ENCODE results near the gene SALL2. TPM values are rescaled to one million over a fixed set of nuclear protein-coding genes. Genes with fewer than 3 reads are reported as not detected.
A peak's percentile ranks its signal among the peaks of the same experiment; 100 is the strongest.

Gene SALL2
- total RNA-seq (2013; cell fraction: nucleolus; rRNA removed), result 2.6 and 3.5 TPM in 2 replicates
- total RNA-seq (2014; rRNA removed) (1.5 and 1.6 TPM in 2 replicates), total RNA-seq (2014; rRNA removed; fragmentation: Illumina TruSeq; extraction: Trizol) (1.7 and 1.8 TPM in 2 replicates), total RNA-seq (2021) (6.2 and 6.3 TPM in 2 replicates), polyA plus RNA-seq (2011; rRNA removed) (2.0 and 2.6 TPM in 2 replicates), polyA plus RNA-seq (2014; fragmentation: Illumina TruSeq; extraction: Trizol) (4.7 and 5.1 TPM in 2 replicates), polyA plus RNA-seq (2014; fragmentation: Nextera tagmentation; extraction: Ambion mirVana) (1 to 10 TPM; 1.9 to 2.3 TPM), polyA plus RNA-seq (2014; rRNA removed) (3.4 and 4.5 TPM in 2 replicates), polyA plus RNA-seq (2016; fragmentation: Nextera tagmentation; extraction: Ambion mirVana) (1 to 10 TPM; 1.6 to 1.7 TPM), polyA minus RNA-seq (2011; rRNA and poly(A)+ RNA removed) (2.7 and 4.1 TPM in 2 replicates), Bru-seq, nascent RNA (percentile 31 among the genes with signal in this experiment), BruChase-seq, experiment 1, labeled RNA remaining after a 6-hour chase (percentile 30 among the genes with signal in this experiment), BruChase-seq, experiment 2, labeled RNA remaining after a 2-hour chase (percentile 37 among the genes with signal in this experiment)
- polyA plus RNA-seq (2011; ENCODE audit: low read depth), result 1.8 TPM
- polyA plus RNA-seq (2011; cell fraction: cytosol; rRNA removed), result 2.5 and 3.7 TPM in 2 replicates
- polyA plus RNA-seq (2011; cell fraction: nucleus; rRNA removed), result 3.6 and 4.6 TPM in 2 replicates
- polyA plus RNA-seq (2012), result 2.5 and 2.6 TPM in 2 replicates
- 0.80 and 2.0 TPM in 2 replicates for polyA minus RNA-seq (2011; cell fraction: cytosol; rRNA and poly(A)+ RNA removed)
- 2.4 and 3.0 TPM in 2 replicates for polyA minus RNA-seq (2011; cell fraction: nucleus; rRNA and poly(A)+ RNA removed)
- long read RNA-seq, experiment 1, partial matches to known transcripts, result 0 of 1 reads
- long read RNA-seq, experiment 1, other reads (novel, unspliced or antisense), result 1 of 1 reads
- long read RNA-seq, experiment 2, partial matches to known transcripts, result 0 of 3 reads
- long read RNA-seq, experiment 2, other reads (novel, unspliced or antisense), result 3 of 3 reads

GRCh38 chr14:21525962-21526671, at the start of gene SALL2:
TSS of gene SALL2 (minus strand) at chr14:21526346. CDS start at chr14:21526127, 219 bp downstream.
- in situ Hi-C loops (cut with MboI), result no loop called here
- Histone ChIP-seq H4K20me1 (ENCODE audit: control insufficient read depth, insufficient read depth) (no peaks in the 10 kb centered on the region), H3K4me1 (ENCODE audit: control insufficient read depth, insufficient read depth, low read length) (peaks cover 12% of the 10 kb centered on the region), H3K27ac (ENCODE audit: control insufficient read depth, insufficient read depth) (peak within 1 kb of the TSS; percentile 31; the same call in 1 of the 2 replicates), H3K9me3 (replicated peaks; ENCODE audit: control insufficient read depth, insufficient read depth, low read length) (no peaks in the 10 kb centered on the region), H3K79me2 (ENCODE audit: control insufficient read depth, insufficient read depth, low read length) (no peaks in the 10 kb centered on the region), H3K4me3 (peak within 1 kb of the TSS; percentile 73), H2AFZ (ENCODE audit: control insufficient read depth, low read depth, low read length) (peak within 1 kb of the TSS; percentile 84), H3K27me3 (replicated peaks in 1 of 2; ENCODE audit: control insufficient read depth in 2 of 2, insufficient read depth in 2 of 2, low read length in 1 of 2) (no peaks in the 10 kb centered on the region), H3K4me2 (ENCODE audit: control insufficient read depth, insufficient read depth) (peak within 1 kb of the TSS; percentile 79), H3K36me3 (ENCODE audit: control insufficient read depth in 2 of 2, insufficient read depth in 2 of 2, low read length in 1 of 2) (no peaks in the 10 kb centered on the region), H3K9ac (ENCODE audit: control insufficient read depth, insufficient read depth, low read length) (peak within 1 kb of the TSS; percentile 56)
- DNase-seq (ENCODE audit: low read depth, low spot score) (peak; percentile 21), FAIRE-seq (no peak), ATAC-seq (peak; percentile 86)
- WGBS (ENCODE audit: insufficient coverage, insufficient replicate concordance, low lambda C conversion rate, missing lambda C conversion rate), result 1% methylated on average over 24 of the region's 43 CpGs
- ChIA-PET RAD21 (ENCODE audit: unreplicated experiment) (interaction anchor here (0.6 to 4.1 kb wide), 15 partner anchors 10 to 217 kb away, joined by 3 to 52 read pairs (median 5); partner anchors contain the start of gene METTL3), CTCF (interaction anchor here (0.6 to 2.9 kb wide), 13 partner anchors 9 to 423 kb away, joined by 3 to 29 read pairs (median 4); partner anchors contain the start of gene METTL3), POLR2A (interaction anchor here (1.0 to 4.0 kb wide), 9 partner anchors 12 to 143 kb away, joined by 3 to 35 read pairs (median 5); partner anchors contain the start of genes METTL3, RAB2B and TOX4), SMC1A (ENCODE audit: uncharacterized antibody, unreplicated experiment) (interaction anchor here (0.8 to 4.9 kb wide), 9 partner anchors 9 to 77 kb away, joined by 3 to 48 read pairs (median 6); partner anchors contain the start of gene METTL3)
- intact Hi-C loops (cut with micrococcal nuclease; ENCODE audit: unreplicated experiment), result no loop called here
- BruUV-seq (replicated peaks), result no TSS peak
- TF ChIP-seq RELB (IDR thresholded peaks at IDR 0.05; ENCODE audit: low read depth), result peak; percentile 14; the same call in 1 of the 2 replicates
- TF ChIP-seq CHD2 (IDR thresholded peaks at IDR 0.05; ENCODE audit: borderline replicate concordance, low read depth, low read length), result peak; percentile 54
- 0 out of 2 replicates have a peak, but pooled peaks have one; percentile 59 for TF ChIP-seq HDGF (IDR thresholded peaks at IDR 0.05)
- no peak for TF ChIP-seq ETV6 (conservative IDR thresholded peaks at IDR 0.05 in 1 of 2, IDR thresholded peaks at IDR 0.05 in 1 of 2; ENCODE audit: borderline replicate concordance in 1 of 2, low read depth in 1 of 2)
- peak; percentile 53 for TF ChIP-seq POLR2A (IDR thresholded peaks at IDR 0.05; ENCODE audit: low read depth, low read length)
- peak; percentile 81 for TF ChIP-seq FOXK2 (IDR thresholded peaks at IDR 0.05)
- TF ChIP-seq FOXM1 (IDR thresholded peaks at IDR 0.05; ENCODE audit: low read depth, low read length), result no peak
- TF ChIP-seq IRF3 (IDR thresholded peaks at IDR 0.05), result no peak
- TF ChIP-seq ATF7 (IDR thresholded peaks at IDR 0.05; ENCODE audit: low read depth), result peak; percentile 46; the same call in 1 of the 2 replicates
- TF ChIP-seq BHLHE40 (IDR thresholded peaks at IDR 0.05; ENCODE audit: borderline replicate concordance in 1 of 2, low read depth in 2 of 2, low read length in 1 of 2), result peak in 1 of 2 experiments; percentile 28; a peak in 1 of 4 replicates
- TF ChIP-seq IKZF1 (conservative IDR thresholded peaks at IDR 0.05), result peak; percentile 53; the same call in 1 of the 2 replicates
- no peak for TF ChIP-seq ZBTB33 (IDR thresholded peaks at IDR 0.05)
- TF ChIP-seq EGR1 (IDR thresholded peaks at IDR 0.05; ENCODE audit: borderline replicate concordance in 1 of 2, low read depth in 2 of 2, low read length in 2 of 2), result peak in 1 of 2 experiments; percentile 96; a peak in 2 of 3 replicates
- TF ChIP-seq MEF2A (IDR thresholded peaks at IDR 0.05; ENCODE audit: insufficient read depth, low read depth, low read length), result no peak

All from GM12878 (cell line).